NCI-H1694 (cell line): ENCODE results near the gene PARP14.
"Not testable (repeated sequence)": the region's sequence is repeated elsewhere in the genome, so short reads cannot be mapped to it uniquely, and the experiment has no call there.

Experiments used
- DNase-seq: peaks from one replicate; lab custom pipeline; 2025; lab: John Stamatoyannopoulos, UW

PARP14 gene

GRCh38 chr3:122680475-122681283 is at the start of gene PARP14:
TSS of gene PARP14 (plus strand) at chr3:122680839. CDS start at chr3:122680884, 45 bp downstream.
- no peak for DNase-seq

- DNase-seq, result no peak
These were observed 44.9 kb upstream of the PARP14 start for GRCh38 chr3:122635789-122636188.

- no peak for DNase-seq
These were observed 43.9 kb upstream of the PARP14 start for GRCh38 chr3:122636697-122637096.

- DNase-seq, result no peak
These were observed 40.1 kb upstream of the PARP14 start for GRCh38 chr3:122640437-122640999.

- no peak for DNase-seq
These were observed 37.7 kb upstream of the PARP14 start for GRCh38 chr3:122642935-122643334.

DNA sequence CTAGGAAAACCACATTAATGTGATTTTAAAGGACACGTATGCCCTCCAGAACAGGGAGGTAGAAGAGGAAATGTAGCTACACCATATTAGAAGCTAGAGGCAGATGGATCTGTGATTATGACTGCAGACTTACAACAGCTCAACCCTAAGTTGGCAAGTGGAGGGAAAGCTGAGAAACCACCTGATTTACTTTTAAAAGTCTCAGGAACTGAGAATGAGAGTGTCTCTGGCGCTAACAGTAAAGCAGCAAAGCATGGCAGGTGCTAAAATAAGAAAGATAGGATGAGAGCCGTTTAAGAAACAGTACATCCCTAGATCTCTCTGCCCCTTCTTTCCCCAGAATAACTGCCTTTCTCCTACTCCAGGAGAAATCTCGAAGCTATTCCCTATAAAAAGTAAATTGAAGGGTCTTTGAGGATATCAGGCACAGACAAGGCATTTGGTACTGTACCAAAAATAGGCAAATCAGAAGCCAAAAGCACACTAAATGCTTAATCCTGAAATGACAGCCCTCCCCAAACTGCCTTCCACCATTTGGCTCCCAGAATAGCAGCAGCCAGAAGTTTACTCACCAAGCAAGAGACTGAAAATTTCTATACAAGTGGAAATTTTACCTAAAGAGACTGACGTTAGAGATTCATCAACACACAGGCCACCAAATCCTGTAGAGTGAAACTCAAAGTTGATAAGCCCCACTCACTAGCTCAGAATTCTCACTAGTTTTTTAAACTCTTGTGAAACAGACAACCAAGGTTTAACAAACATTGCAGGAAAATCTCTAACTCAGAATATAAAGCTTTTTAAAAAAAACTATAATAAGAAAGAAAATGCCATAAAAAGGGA is 34.3 kb upstream of the PARP14 start:
- no peak for DNase-seq

- not testable (repeated sequence) for DNase-seq
These were observed 29.3 kb upstream of the PARP14 start for GRCh38 chr3:122651233-122651907.

DNA sequence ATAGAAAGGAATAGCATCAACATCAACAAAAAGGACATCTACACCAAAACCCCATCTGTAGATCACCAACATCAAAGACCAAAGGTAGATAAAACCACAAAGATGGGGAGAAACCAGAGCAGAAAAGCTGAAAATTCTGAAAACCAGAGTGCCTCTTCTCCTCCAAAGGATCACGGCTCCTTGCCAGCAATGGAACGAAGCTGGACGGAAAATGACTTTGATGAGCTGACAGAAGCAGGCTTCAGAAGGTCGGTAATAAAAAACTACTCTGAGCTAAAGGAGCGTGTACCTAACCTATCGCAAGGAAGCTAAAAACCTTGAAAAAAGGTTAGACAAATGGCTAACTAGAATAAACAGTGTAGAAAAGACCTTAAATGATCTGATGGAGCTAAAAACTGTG is 28.7 kb upstream of the PARP14 start:
- DNase-seq, result not testable (repeated sequence)

DNA sequence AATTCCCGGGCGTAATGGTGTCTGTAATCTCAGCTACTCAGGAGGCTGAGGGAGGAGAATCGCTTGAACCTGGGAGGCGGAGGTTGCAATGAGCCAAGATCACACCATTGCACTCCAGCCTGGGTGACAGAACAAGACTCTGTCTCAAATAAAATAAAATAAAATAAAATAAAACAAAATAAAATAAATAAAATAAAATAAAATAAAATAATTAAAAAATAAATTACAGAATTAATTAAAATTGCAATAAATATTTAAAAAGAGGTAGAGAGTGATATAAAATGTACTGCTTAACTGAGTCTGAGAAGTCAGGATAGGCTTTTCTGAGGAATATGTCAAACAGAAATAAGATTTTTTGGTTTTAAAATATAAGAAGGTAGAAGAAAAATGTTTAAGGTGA is 22.3 kb upstream of the PARP14 start:
- DNase-seq, result not testable (repeated sequence)

GRCh38 chr3:122660297-122660974 is 20.2 kb upstream of the PARP14 start:
- DNase-seq, result no peak

DNA sequence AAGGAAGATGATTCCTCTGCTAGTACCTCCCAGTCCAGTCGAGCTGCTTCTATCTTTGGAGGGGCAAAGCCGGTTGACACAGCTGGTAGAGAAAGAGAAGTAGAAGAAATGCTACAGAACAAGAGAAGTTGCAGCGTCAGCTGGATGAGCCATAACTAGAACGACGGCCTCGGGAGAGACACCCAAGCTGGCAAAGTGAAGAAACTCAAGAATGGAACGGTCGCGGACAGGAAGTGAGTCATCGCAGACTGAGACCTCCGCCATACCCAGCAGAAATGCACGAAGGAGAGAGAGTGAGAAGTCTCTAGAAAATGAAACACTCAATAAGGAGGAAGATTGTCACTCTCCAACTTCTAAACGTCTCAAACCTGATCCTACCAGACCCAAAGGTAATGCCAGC is 19.0 kb upstream of the PARP14 start:
- DNase-seq, result no peak

GRCh38 chr3:122662505-122662904 is 18.1 kb upstream of the PARP14 start:
- DNase-seq, result no peak

DNA sequence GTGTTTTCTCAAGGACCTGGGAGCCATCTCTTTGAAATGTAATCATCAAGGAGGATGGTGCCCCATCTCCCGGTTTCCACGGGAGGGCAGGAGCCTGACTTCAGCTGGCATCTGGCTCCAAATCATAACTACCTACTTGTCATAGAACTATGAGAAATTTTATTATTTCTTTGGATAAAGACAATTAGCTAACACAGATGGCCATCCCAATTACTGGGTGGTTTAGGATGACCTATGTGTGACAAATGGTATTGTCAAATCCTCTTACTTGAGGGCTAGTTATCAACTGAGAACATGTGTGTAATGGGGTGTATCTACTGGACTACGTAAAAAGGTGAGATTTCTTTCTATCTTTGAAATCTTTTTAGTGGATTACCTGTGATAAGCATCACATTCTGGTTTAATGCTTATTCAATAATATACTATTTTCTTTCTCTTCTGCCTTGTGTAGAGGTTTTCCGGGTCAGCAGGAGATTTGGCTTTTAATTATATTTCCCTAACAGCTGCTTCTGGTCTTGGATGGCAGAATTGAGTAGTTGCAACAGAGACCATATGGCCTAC is 15.3 kb upstream of the PARP14 start:
- peak; percentile 74 for DNase-seq

- peak; percentile 79 for DNase-seq
These were observed 14.8 kb upstream of the PARP14 start for GRCh38 chr3:122665881-122666280.

GRCh38 chr3:122668930-122669730 is 11.5 kb upstream of the PARP14 start:
- no peak for DNase-seq

DNA sequence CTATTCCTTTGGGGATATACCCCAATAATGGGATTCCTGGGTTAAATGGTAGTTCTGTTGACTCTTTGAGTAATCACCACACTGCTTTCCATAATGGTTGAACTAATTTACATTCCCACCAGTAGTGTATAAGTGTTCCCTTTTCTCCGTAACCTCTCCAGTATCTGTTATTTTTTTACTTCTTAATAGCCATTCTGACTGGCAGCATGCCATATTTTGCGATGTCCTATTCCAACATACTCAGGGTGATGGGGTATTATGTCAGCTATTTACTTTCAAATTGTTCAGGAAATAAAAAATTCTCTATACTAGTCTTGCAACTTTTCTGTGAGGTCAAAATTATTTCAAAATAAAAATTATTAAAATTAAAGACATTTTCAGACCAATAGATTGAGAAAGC is 9.1 kb upstream of the PARP14 start:
- no peak for DNase-seq

DNA sequence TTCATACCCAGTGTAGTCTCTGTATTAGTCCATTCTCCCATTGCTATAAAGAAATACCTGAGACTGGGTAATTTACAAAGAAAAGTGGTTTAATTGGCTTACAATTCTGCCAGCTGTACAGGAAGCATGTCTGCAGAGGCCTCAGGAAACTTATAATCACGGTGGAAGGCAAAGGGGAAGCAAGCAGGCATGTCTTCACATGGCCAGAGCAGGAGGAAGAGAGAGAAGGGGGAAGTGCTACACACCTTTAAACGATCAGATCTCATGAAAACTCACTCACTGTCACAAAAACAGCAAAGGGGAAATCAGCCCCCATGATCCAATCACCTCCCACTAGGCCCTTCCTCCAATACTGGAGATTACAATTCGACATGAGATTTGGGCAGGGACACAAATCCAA is 6.3 kb upstream of the PARP14 start:
- DNase-seq, result no peak

GRCh38 chr3:122676759-122677158 is 3.9 kb upstream of the PARP14 start:
- no peak for DNase-seq

DNA sequence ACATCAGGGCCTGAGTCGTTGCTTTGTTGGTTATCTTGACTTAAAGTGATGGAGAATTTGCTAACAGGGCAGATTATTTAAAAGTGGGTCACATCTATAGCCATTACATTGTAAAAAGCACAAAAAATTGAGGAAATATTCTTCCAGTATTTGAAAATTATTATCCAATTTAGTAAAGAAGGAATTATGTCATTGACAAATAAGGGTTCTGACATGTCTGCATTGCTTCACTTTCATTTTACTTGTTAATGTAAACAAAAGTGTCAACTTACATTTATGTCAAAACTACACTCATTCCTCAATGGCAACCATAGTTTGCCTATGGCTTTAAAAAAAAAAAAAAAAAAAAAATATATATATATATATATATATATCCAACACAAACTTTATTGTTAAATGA is 3.4 kb upstream of the PARP14 start:
- no peak for DNase-seq

DNA sequence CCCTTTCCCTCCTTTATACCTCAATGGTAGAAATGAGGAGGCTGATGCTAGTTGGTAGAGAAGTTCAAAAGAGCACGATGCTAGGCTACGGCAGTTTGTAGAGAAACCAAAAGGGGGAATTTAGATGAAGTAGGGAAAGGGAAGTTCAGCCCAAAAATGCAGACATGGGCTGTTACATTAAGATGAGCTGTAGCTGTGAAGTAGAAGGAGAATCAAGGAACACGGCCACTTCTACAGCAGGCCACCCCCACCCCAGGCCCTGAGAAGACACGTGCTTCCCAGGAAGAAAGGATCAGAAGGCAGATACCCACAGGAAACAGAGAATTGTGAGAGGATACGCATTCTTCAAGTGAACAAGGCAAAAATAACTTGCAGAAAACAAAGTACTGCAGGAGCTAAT is 2.1 kb upstream of the PARP14 start:
- no peak for DNase-seq
